GM19351 (cell line): ENCODE measurements around the gene CLINT1.
"Not testable (repeated sequence)": the region's sequence is repeated elsewhere in the genome, so short reads cannot be mapped to it uniquely, and the experiment has no call there.

Experiments used
- ATAC-seq: cut with Tn5 transposase; IDR thresholded peaks from one replicate; pipeline ENCODE4 v1.9.1; 2021; ENCODE audit warnings: mild to moderate bottlenecking, moderate library complexity; ENCODE audit not compliant: unreplicated experiment

Gene CLINT1

GRCh38 chr5:157858527-157859226 is at the start of gene CLINT1:
Gene CLINT1, minus strand, starts transcription at chr5:157859145. Its CDS starts 175 bp downstream, at chr5:157858970.
- peak; percentile 51 for ATAC-seq

GRCh38 chr5:157908459-157908858 is 49.5 kb upstream of the CLINT1 start:
- no peak for ATAC-seq

- ATAC-seq, result no peak
These were observed 48.5 kb upstream of the CLINT1 start for GRCh38 chr5:157907479-157907878.

GRCh38 chr5:157903117-157903450 is 44.1 kb upstream of the CLINT1 start:
- no peak for ATAC-seq

GRCh38 chr5:157902449-157903116 is 43.6 kb upstream of the CLINT1 start:
- no peak for ATAC-seq

- no peak for ATAC-seq
These were observed 41.7 kb upstream of the CLINT1 start for GRCh38 chr5:157900644-157901043.

GRCh38 chr5:157893611-157894010 is 34.7 kb upstream of the CLINT1 start:
- ATAC-seq, result no peak

- no peak for ATAC-seq
These were observed 34.0 kb upstream of the CLINT1 start for GRCh38 chr5:157892974-157893373.

GRCh38 chr5:157890836-157891597 is 32.1 kb upstream of the CLINT1 start:
- no peak for ATAC-seq

- ATAC-seq, result no peak
These were observed 30.0 kb upstream of the CLINT1 start for GRCh38 chr5:157888814-157889532.

- no peak for ATAC-seq
These were observed 27.9 kb upstream of the CLINT1 start for GRCh38 chr5:157886796-157887380.

GRCh38 chr5:157885051-157885450 is 26.1 kb upstream of the CLINT1 start:
- not testable (repeated sequence) for ATAC-seq

- ATAC-seq, result not testable (repeated sequence)
These were observed 22.6 kb upstream of the CLINT1 start for GRCh38 chr5:157881498-157881897.

GRCh38 chr5:157877821-157878220 is 18.9 kb upstream of the CLINT1 start:
- no peak for ATAC-seq

GRCh38 chr5:157874861-157875260 is 15.9 kb upstream of the CLINT1 start:
- ATAC-seq, result no peak

- peak; percentile 46 for ATAC-seq
These were observed 12.2 kb upstream of the CLINT1 start for GRCh38 chr5:157870837-157871834.

GRCh38 chr5:157867751-157868387 is 8.9 kb upstream of the CLINT1 start:
- no peak for ATAC-seq

- no peak for ATAC-seq
These were observed 7.6 kb upstream of the CLINT1 start for GRCh38 chr5:157866536-157866935.

GRCh38 chr5:157865781-157866180 is 6.8 kb upstream of the CLINT1 start:
- ATAC-seq, result no peak
